Right lung (tissue), 5 donors: ENCODE data around the gene DOK7. TPM values are rescaled to one million over a fixed set of nuclear protein-coding genes. Genes with fewer than 3 reads are reported as not detected.
"Not testable (repeated sequence)": the region's sequence is repeated elsewhere in the genome, so short reads cannot be mapped to it uniquely, and the experiment has no call there.

Source experiments
- DNase-seq, 2 donors: peaks; one replicate each; pipeline ENCODE4 v3.0.0-alpha.2; 2013
- polyA plus RNA-seq, 5 donors: library from polyadenylated mRNA; unstranded; fragments of 120-200 nt; gene quantifications; one replicate each; pipeline versions ENCODE4 v1.2.1 to v1.2.3, GENCODE V29; 2013; ENCODE audit warnings: inconsistent platforms in 1 of 5, low replicate concordance in 1 of 5; ENCODE audit not compliant: insufficient read length in 5 of 5, insufficient read depth in 1 of 5

DOK7 gene
- polyA plus RNA-seq, 5 donors, result 0.31 to 2.2 (median 0.59) TPM

GRCh38 chr4:3501126-3501824, 38.2 kb downstream of the DOK7 start:
- DNase-seq, result no peak

GRCh38 chr4:3501825-3502425, 38.8 kb downstream of the DOK7 start:
- DNase-seq, result no peak

GRCh38 chr4:3502941-3503936, 40.1 kb downstream of the DOK7 start:
- no peak for DNase-seq

- DNase-seq, result no peak
These were observed 42.1 kb downstream of the DOK7 start for GRCh38 chr4:3505231-3505630.

GRCh38 chr4:3508542-3508941, 45.4 kb downstream of the DOK7 start:
- DNase-seq, result no peak

- no peak for DNase-seq
These were observed 47.4 kb downstream of the DOK7 start for GRCh38 chr4:3510481-3510880.

GRCh38 chr4:3511187-3511586, 48.1 kb downstream of the DOK7 start:
- no peak for DNase-seq

GRCh38 chr4:3511601-3512000, 48.5 kb downstream of the DOK7 start:
- DNase-seq, result not testable (repeated sequence)

GRCh38 chr4:3512279-3512678, 49.2 kb downstream of the DOK7 start:
- no peak for DNase-seq

- no peak for DNase-seq
These were observed 49.6 kb downstream of the DOK7 start for GRCh38 chr4:3512719-3513118.

GRCh38 chr4:3513807-3514206, 50.7 kb downstream of the DOK7 start:
- no peak for DNase-seq

- no peak for DNase-seq
These were observed 51.2 kb downstream of the DOK7 start for GRCh38 chr4:3514221-3514780.

GRCh38 chr4:3514806-3515501, 51.8 kb downstream of the DOK7 start:
- no peak for DNase-seq

- no peak for DNase-seq
These were observed 52.5 kb downstream of the DOK7 start for GRCh38 chr4:3515646-3516045.

GRCh38 chr4:3516061-3516835, 53.1 kb downstream of the DOK7 start:
- no peak for DNase-seq

- DNase-seq, result no peak
These were observed 54.0 kb downstream of the DOK7 start for GRCh38 chr4:3516836-3517730.

GRCh38 chr4:3517731-3518510, 54.8 kb downstream of the DOK7 start:
- DNase-seq, result no peak

GRCh38 chr4:3518511-3518880, 55.4 kb downstream of the DOK7 start:
- DNase-seq, result no peak

- DNase-seq, result no peak
These were observed 55.8 kb downstream of the DOK7 start for GRCh38 chr4:3518941-3519340.
